Upper lobe of left lung (tissue), 6 donors: ENCODE data around the gene CYS1. TPM values are rescaled to one million over a fixed set of nuclear protein-coding genes. Genes with fewer than 3 reads are reported as not detected.

Source experiments
- ATAC-seq, 2 donors: fragments of 200-7000 bp; cut with Tn5 transposase; one replicate each; pipeline ENCODE4 v1.9.1; 2022; ENCODE audit warnings: mild to moderate bottlenecking in 2 of 2, moderate library complexity in 2 of 2; ENCODE audit not compliant: low FRiP score in 2 of 2
- DNase-seq, 2 donors: peaks; one replicate each; pipeline ENCODE4 v3.0.0-alpha.2; 2019 to 2020
- H3K27ac ChIP-seq, 4 donors: fragments of 200-600 bp; sonication (generic); one replicate each; pipeline ENCODE4 v1.5.1; 2016 to 2019
- H3K27me3 ChIP-seq, 4 donors: fragments of 200-600 bp; sonication (generic); one replicate each; pipeline ENCODE4 v1.5.1; 2017 to 2019
- H3K36me3 ChIP-seq, 4 donors: fragments of 200-600 bp; sonication (generic); one replicate each; pipeline ENCODE4 v1.5.1; 2016 to 2019
- H3K4me1 ChIP-seq, 4 donors: fragments of 200-600 bp; sonication (generic); one replicate each; pipeline ENCODE4 v1.5.1; 2018 to 2019
- H3K4me3 ChIP-seq, 4 donors: fragments of 200-600 bp; sonication (generic); one replicate each; pipeline ENCODE4 v1.5.1; 2017 to 2019; ENCODE audit warnings: mild to moderate bottlenecking in 2 of 4, moderate library complexity in 1 of 4
- H3K9me3 ChIP-seq, 4 donors: fragments of 200-600 bp; sonication (generic); one replicate each; pipeline ENCODE4 v1.5.1; 2018 to 2019
- CTCF ChIP-seq, 6 experiments: fragments of 450-650 bp in 4 of 6; fragments of 200-600 bp in 2 of 6; sonication (generic) in 2 of 6; IDR thresholded peaks; one replicate each; pipeline ENCODE4 v1.5.1; 2016 to 2019; ENCODE audit warnings: antibody characterized with exemption in 6 of 6
- EP300 ChIP-seq, 4 donors: sonication (generic); formaldehyde crosslinking; IDR thresholded peaks; one replicate each; pipeline ENCODE4 v1.5.1; 2017; ENCODE audit warnings: antibody characterized with exemption in 4 of 4, control low read depth in 2 of 4
- POLR2A ChIP-seq, 4 donors: fragments of 450-650 bp; IDR thresholded peaks; one replicate each; pipeline ENCODE4 v1.5.1; 2016 to 2017; ENCODE audit warnings: antibody characterized with exemption in 4 of 4, mild to moderate bottlenecking in 2 of 4
- POLR2AphosphoS5 ChIP-seq, 2 donors: sonication (generic); formaldehyde crosslinking; IDR thresholded peaks; one replicate each; pipeline ENCODE4 v1.5.1; 2017; ENCODE audit warnings: antibody characterized with exemption in 2 of 2
- WGBS, 2 donors: methylation state at CpG; one replicate each; pipeline ENCODE4 v1.1.5; 2017 to 2018; 5-methylcytosine and 5-hydroxymethylcytosine counted together
- total RNA-seq, 6 donors: library from RNA; depleted of rRNA in 4 of 6; stranded (reverse); fragments of >200 nt in 4 of 6; gene quantifications; one replicate each; pipeline versions ENCODE4 v1.1.0 to v1.2.1, GENCODE V29; 2016 to 2021
- donor health status: DM: no; HTN: no; CAD: no; lungs with moderate emphysema.
- donor health status: DM: no; HTN: yes; CAD: no; lungs with severe emphysema.

CYS1 gene
- total RNA-seq, 6 donors from 2014 or later, result 1.0 to 8.2 (median 5.6) TPM

GRCh38 chr2:10038123-10038522, 42.1 kb downstream of the CYS1 start:
- Histone ChIP-seq H3K27ac (peak overlapping the region; percentile 70 to 92 (median 84)), H3K27me3 (no peaks in the 10 kb centered on the region), H3K4me1 (peaks cover 63 to 83% (median 70%) of the 10 kb centered on the region in 4 donors), H3K4me3 (no peak overlapping the region), H3K9me3 (no peaks in the 10 kb centered on the region), H3K36me3 (no peaks in the 10 kb centered on the region)
- no peak for DNase-seq
- no peak for ATAC-seq
- 82 to 89% methylated on average over 8 to 10 of the region's 10 CpGs for WGBS, 2 donors
- TF ChIP-seq CTCF (IDR thresholded peaks at IDR 0.05) (no peak), POLR2AphosphoS5 (IDR thresholded peaks at IDR 0.05) (no peak), EP300 (IDR thresholded peaks at IDR 0.05) (no peak), POLR2A (IDR thresholded peaks at IDR 0.05) (no peak)

GRCh38 chr2:10036095-10036884, 43.9 kb downstream of the CYS1 start:
- no peaks in the 10 kb centered on the region for H3K9me3 ChIP-seq
- DNase-seq, result peak; percentile 81 to 88
- peak in 1 of 4 donors; percentile 42 for TF ChIP-seq EP300 (IDR thresholded peaks at IDR 0.05)
- peak; percentile 46 to 77 (median 72) for TF ChIP-seq CTCF (IDR thresholded peaks at IDR 0.05)
- TF ChIP-seq POLR2A (IDR thresholded peaks at IDR 0.05), result peak in 1 of 4 donors; percentile 15
- peak; percentile 13 to 44 for TF ChIP-seq POLR2AphosphoS5 (IDR thresholded peaks at IDR 0.05)
- ATAC-seq, result peak; percentile 71 to 84
- no peak overlapping the region for H3K4me3 ChIP-seq
- 25 to 26% methylated on average over 7 to 11 of the region's 14 CpGs for WGBS, 2 donors
- H3K27ac ChIP-seq, result peak overlapping the region; percentile 75 to 84 (median 79)
- H3K27me3 ChIP-seq, result no peaks in the 10 kb centered on the region
- H3K36me3 ChIP-seq, result no peaks in the 10 kb centered on the region
- H3K4me1 ChIP-seq, result peaks cover 48 to 68% (median 56%) of the 10 kb centered on the region in 4 donors

GRCh38 chr2:10035633-10036032, 44.6 kb downstream of the CYS1 start:
- H3K9me3 ChIP-seq, result no peaks in the 10 kb centered on the region
- H3K27ac ChIP-seq, result peak overlapping the region; percentile 75 to 84 (median 79)
- H3K36me3 ChIP-seq, result no peaks in the 10 kb centered on the region
- DNase-seq (no peak), ATAC-seq (no peak)
- H3K27me3 ChIP-seq, result no peaks in the 10 kb centered on the region
- TF ChIP-seq POLR2AphosphoS5 (IDR thresholded peaks at IDR 0.05) (no peak), CTCF (IDR thresholded peaks at IDR 0.05) (no peak), EP300 (IDR thresholded peaks at IDR 0.05) (no peak), POLR2A (IDR thresholded peaks at IDR 0.05) (no peak)
- H3K4me1 ChIP-seq, result peaks cover 45 to 69% (median 55%) of the 10 kb centered on the region in 4 donors
- no peak overlapping the region for H3K4me3 ChIP-seq
- WGBS, 2 donors, result 49 to 51% methylated on average over 4 to 5 of the region's 5 CpGs

GRCh38 chr2:10035053-10035422, 45.2 kb downstream of the CYS1 start:
- Histone ChIP-seq H3K4me3 (no peak overlapping the region), H3K27me3 (no peaks in the 10 kb centered on the region), H3K9me3 (no peaks in the 10 kb centered on the region), H3K4me1 (peaks cover 40 to 69% (median 57%) of the 10 kb centered on the region in 4 donors), H3K27ac (peak overlapping the region; percentile 75 to 84 (median 79)), H3K36me3 (no peaks in the 10 kb centered on the region)
- 41 to 49% methylated on average over 3 of the region's 3 CpGs for WGBS, 2 donors
- ATAC-seq, result peak in 1 of 2 donors; percentile 25
- TF ChIP-seq POLR2A (IDR thresholded peaks at IDR 0.05), result no peak
- no peak for TF ChIP-seq CTCF (IDR thresholded peaks at IDR 0.05)
- TF ChIP-seq EP300 (IDR thresholded peaks at IDR 0.05), result no peak
- TF ChIP-seq POLR2AphosphoS5 (IDR thresholded peaks at IDR 0.05), result no peak
- no peak for DNase-seq
